Measurements from ENCODE around the gene RPS15A.

- TF ChIP-seq, protein P1, sequence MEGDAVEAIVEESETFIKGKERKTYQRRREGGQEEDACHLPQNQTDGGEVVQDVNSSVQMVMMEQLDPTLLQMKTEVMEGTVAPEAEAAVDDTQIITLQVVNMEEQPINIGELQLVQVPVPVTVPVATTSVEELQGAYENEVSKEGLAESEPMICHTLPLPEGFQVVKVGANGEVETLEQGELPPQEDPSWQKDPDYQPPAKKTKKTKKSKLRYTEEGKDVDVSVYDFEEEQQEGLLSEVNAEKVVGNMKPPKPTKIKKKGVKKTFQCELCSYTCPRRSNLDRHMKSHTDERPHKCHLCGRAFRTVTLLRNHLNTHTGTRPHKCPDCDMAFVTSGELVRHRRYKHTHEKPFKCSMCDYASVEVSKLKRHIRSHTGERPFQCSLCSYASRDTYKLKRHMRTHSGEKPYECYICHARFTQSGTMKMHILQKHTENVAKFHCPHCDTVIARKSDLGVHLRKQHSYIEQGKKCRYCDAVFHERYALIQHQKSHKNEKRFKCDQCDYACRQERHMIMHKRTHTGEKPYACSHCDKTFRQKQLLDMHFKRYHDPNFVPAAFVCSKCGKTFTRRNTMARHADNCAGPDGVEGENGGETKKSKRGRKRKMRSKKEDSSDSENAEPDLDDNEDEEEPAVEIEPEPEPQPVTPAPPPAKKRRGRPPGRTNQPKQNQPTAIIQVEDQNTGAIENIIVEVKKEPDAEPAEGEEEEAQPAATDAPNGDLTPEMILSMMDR (IDR thresholded peaks at IDR 0.05) = no peak
- no peak for TF ChIP-seq POLR2A (IDR thresholded peaks at IDR 0.05; ENCODE audit: low read depth)
These were observed 37.8 kb upstream of the RPS15A start for GRCh38 chr16:18827890-18828289.

Measured in esophagus muscularis mucosa (tissue), 3 donors.